ENCODE measurements around the gene PORCN.

DNA sequence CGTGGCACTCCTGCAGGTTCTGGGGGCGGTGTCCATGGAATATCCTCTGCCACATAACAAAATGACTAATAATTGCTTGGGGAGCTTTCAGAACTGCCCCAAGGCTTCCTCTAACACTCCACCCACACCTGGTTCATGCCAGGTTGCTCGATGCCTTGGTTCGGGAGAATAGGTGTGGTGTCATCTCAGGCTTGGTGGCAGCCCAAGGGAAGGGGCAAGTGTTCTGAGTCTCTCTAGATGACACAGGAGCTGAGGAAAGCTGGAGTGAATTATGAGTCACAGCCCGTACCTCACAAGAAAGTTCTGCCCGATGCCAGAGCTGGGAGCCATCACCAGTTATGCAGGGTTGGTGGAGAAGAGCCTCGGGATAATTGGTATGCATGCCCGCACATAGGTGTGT, 18.1 kb upstream of the PORCN start:
- TF ChIP-seq, protein P1, sequence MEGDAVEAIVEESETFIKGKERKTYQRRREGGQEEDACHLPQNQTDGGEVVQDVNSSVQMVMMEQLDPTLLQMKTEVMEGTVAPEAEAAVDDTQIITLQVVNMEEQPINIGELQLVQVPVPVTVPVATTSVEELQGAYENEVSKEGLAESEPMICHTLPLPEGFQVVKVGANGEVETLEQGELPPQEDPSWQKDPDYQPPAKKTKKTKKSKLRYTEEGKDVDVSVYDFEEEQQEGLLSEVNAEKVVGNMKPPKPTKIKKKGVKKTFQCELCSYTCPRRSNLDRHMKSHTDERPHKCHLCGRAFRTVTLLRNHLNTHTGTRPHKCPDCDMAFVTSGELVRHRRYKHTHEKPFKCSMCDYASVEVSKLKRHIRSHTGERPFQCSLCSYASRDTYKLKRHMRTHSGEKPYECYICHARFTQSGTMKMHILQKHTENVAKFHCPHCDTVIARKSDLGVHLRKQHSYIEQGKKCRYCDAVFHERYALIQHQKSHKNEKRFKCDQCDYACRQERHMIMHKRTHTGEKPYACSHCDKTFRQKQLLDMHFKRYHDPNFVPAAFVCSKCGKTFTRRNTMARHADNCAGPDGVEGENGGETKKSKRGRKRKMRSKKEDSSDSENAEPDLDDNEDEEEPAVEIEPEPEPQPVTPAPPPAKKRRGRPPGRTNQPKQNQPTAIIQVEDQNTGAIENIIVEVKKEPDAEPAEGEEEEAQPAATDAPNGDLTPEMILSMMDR (IDR thresholded peaks at IDR 0.05) = no peak
- no peak for TF ChIP-seq POLR2A (IDR thresholded peaks at IDR 0.05)
